ENCODE measurements around the gene SLC22A31. TPM values are rescaled to one million over a fixed set of nuclear protein-coding genes. Genes with fewer than 3 reads are reported as not detected.

Gene SLC22A31
- total and polyA plus RNA-seq, 9 of the 15 experiments (the other 6 are each of a cell fraction or from before 2014, with no cell fraction given) = 0.29 to 2.2 (median 0.47) TPM; not detected in 3

- TF ChIP-seq FIP1L1 (IDR thresholded peaks at IDR 0.05; ENCODE audit: low read depth, low read length, poor library complexity, severe bottlenecking) (peak; percentile 54), ZNF398 (CRISPR knock-in tag; IDR thresholded peaks at IDR 0.05) (no peak), RBM39 (optimal IDR thresholded peaks at IDR 0.05; ENCODE audit: low read depth, low read length) (no peak), DLX4 (CRISPR knock-in tag; IDR thresholded peaks at IDR 0.05) (no peak), CHD1 (IDR thresholded peaks at IDR 0.05; ENCODE audit: low read length) (peak; percentile 33), NCOA4 (IDR thresholded peaks at IDR 0.05; ENCODE audit: partially characterized antibody) (no peak), PRPF4 (IDR thresholded peaks at IDR 0.05; ENCODE audit: insufficient read depth, low read depth, low read length, poor library complexity, severe bottlenecking) (no peak), NCOA1 (IDR thresholded peaks at IDR 0.05; ENCODE audit: low read depth) (no peak; the same call in 1 of the 2 replicates), ZKSCAN3 (CRISPR knock-in tag; IDR thresholded peaks at IDR 0.05) (no peak), CTBP1 (IDR thresholded peaks at IDR 0.05; ENCODE audit: borderline replicate concordance) (peak; percentile 77), MXI1 (IDR thresholded peaks at IDR 0.05; ENCODE audit: low read depth, low read length) (0 out of 2 replicates have a peak, but pooled peaks have one; percentile 51), ATF6 (CRISPR knock-in tag; IDR thresholded peaks at IDR 0.05) (no peak), ZBTB5 (IDR thresholded peaks at IDR 0.05) (no peak)
These were observed 17.3 kb upstream of the SLC22A31 start, which contains the start of gene ZNF778 (continued) for GRCh38 chr16:89217388-89218191.
